GM12878 (cell line): ENCODE data around the gene SEPTIN10. TPM values are rescaled to one million over a fixed set of nuclear protein-coding genes. Genes with fewer than 3 reads are reported as not detected.

Source experiments
- ATAC-seq: fragments of 200-7000 bp; cut with Tn5 transposase; 3 replicates; pipeline ENCODE4 v1.9.1; 2020; ENCODE audit warnings: mild to moderate bottlenecking, moderate library complexity
- BruUV-seq: library from RNA; stranded (reverse); fragments of 400-500 nt; replicated peaks from 2 replicates; lab custom pipeline; 2021; lab: Mats Ljungman, UMichigan
- CTCF ChIA-PET: fragments of 300-600 bp; sonication (Branson Sonifier 250); formaldehyde crosslinking; extraction: SDS; loops from one replicate; lab custom pipeline; 2021; ENCODE audit warnings: inconsistent platforms; lab: Yijun Ruan, JAX
- POLR2A ChIA-PET: fragments of 350-600 bp; formaldehyde crosslinking; extraction: SDS; loops from one replicate; lab custom pipeline; 2021; ENCODE audit warnings: inconsistent platforms; lab: Charles Lee
- RAD21 ChIA-PET: fragments of 300-600 bp; sonication (Branson Sonifier 250); formaldehyde crosslinking; loops from one replicate; lab custom pipeline; 2023; ENCODE audit warnings: antibody characterized with exemption; ENCODE audit not compliant: unreplicated experiment; lab: Charles Lee
- SMC1A ChIA-PET: fragments of 300-600 bp; sonication (Branson Sonifier 250); formaldehyde crosslinking; loops from one replicate; lab custom pipeline; 2023; ENCODE audit not compliant: unreplicated experiment, uncharacterized antibody; lab: Charles Lee
- DNase-seq: peaks from one replicate; pipeline ENCODE4 v3.0.0-alpha.2; 2011; ENCODE audit warnings: low read depth, low spot score
- FAIRE-seq: peaks from 3 replicates; lab custom pipeline; 2011; peaks lifted over from hg19 to GRCh38; lab: Jason Lieb, UNC
- H2AFZ ChIP-seq: 2 replicates; pipeline ENCODE4 v1.6.0; 2011; ENCODE audit warnings: low read depth, low read length, control low read depth; ENCODE audit not compliant: control insufficient read depth
- H3K27ac ChIP-seq: 2 replicates; pipeline ENCODE4 v1.5.1; 2011; ENCODE audit warnings: control low read depth; ENCODE audit not compliant: control insufficient read depth, insufficient read depth
- H3K27me3 ChIP-seq, 2 experiments: replicated peaks in 1 of 2; 2 replicates each; pipeline versions ENCODE4 v1.6.0 to v1.6.1; 2011; ENCODE audit warnings: low read length in 1 of 2; ENCODE audit not compliant: control insufficient read depth in 2 of 2, insufficient read depth in 2 of 2
- H3K36me3 ChIP-seq, 2 experiments: 2 replicates each; pipeline ENCODE4 v1.5.1; 2011; ENCODE audit warnings: low read length in 1 of 2; ENCODE audit not compliant: control insufficient read depth in 2 of 2, insufficient read depth in 2 of 2
- H3K4me1 ChIP-seq: 2 replicates; pipeline ENCODE4 v1.6.1; 2011; ENCODE audit warnings: mild to moderate bottlenecking, low read length, moderate library complexity, mixed read lengths; ENCODE audit not compliant: control insufficient read depth, insufficient read depth
- H3K4me2 ChIP-seq: 2 replicates; pipeline ENCODE4 v1.6.0; 2011; ENCODE audit warnings: control low read depth; ENCODE audit not compliant: control insufficient read depth, insufficient read depth
- H3K4me3 ChIP-seq: fragments of 200-600 bp; sonication (generic); 2 replicates; pipeline ENCODE4 v1.5.1; 2016
- H3K79me2 ChIP-seq: 2 replicates; pipeline ENCODE4 v1.6.0; 2011; ENCODE audit warnings: low read length; ENCODE audit not compliant: control insufficient read depth, insufficient read depth
- H3K9ac ChIP-seq: 2 replicates; pipeline ENCODE4 v1.8.0; 2011; ENCODE audit warnings: low read length, control low read depth, mixed read lengths; ENCODE audit not compliant: control insufficient read depth, insufficient read depth
- H3K9me3 ChIP-seq: replicated peaks from 3 replicates; pipeline ENCODE4 v1.5.1; 2011; ENCODE audit warnings: mild to moderate bottlenecking, low read length; ENCODE audit not compliant: control insufficient read depth, insufficient read depth
- H4K20me1 ChIP-seq: 2 replicates; pipeline ENCODE4 v1.6.0; 2011; ENCODE audit not compliant: control insufficient read depth, insufficient read depth
- CEBPB ChIP-seq, 2 experiments: fragments of 150-350 bp in 1 of 2; IDR thresholded peaks; 2 replicates each; pipeline ENCODE4 v1.6.1; 2012 to 2014; ENCODE audit warnings: low read depth in 2 of 2, low read length in 2 of 2, borderline replicate concordance in 1 of 2, inconsistent platforms in 1 of 2
- DPF2 ChIP-seq: fragments of 450-650 bp; IDR thresholded peaks from 2 replicates; pipeline ENCODE4 v1.6.1; 2017; ENCODE audit warnings: mild to moderate bottlenecking
- JUNB ChIP-seq: IDR thresholded peaks from 2 replicates; pipeline ENCODE4 v1.6.1; 2016; ENCODE audit warnings: antibody characterized with exemption, mild to moderate bottlenecking
- MTA3 ChIP-seq: IDR thresholded peaks from 2 replicates; pipeline ENCODE4 v1.6.1; 2012; ENCODE audit warnings: low read length, inconsistent platforms, borderline replicate concordance
- NRF1 ChIP-seq: conservative IDR thresholded peaks from 2 replicates; pipeline ENCODE4 v1.6.1; 2011; ENCODE audit warnings: mild to moderate bottlenecking, low read depth, low read length, improper control_type of control experiment
- PAX8 ChIP-seq: fragments of 450-650 bp; IDR thresholded peaks from 2 replicates; pipeline ENCODE4 v1.6.1; 2017; ENCODE audit warnings: mild to moderate bottlenecking, moderate library complexity
- RAD51 ChIP-seq: fragments of 450-650 bp; IDR thresholded peaks from 2 replicates; pipeline ENCODE4 v1.6.1; 2016; ENCODE audit warnings: moderate library complexity, mild to moderate bottlenecking, inconsistent platforms
- RUNX3 ChIP-seq: IDR thresholded peaks from 2 replicates; pipeline ENCODE4 v1.6.1; 2012; ENCODE audit warnings: low read length, inconsistent platforms
- SIX5 ChIP-seq: IDR thresholded peaks from 2 replicates; pipeline ENCODE4 v1.6.1; 2011; ENCODE audit warnings: mild to moderate bottlenecking, low read depth, low read length, moderate library complexity; ENCODE audit not compliant: severe bottlenecking
- STAT3 ChIP-seq: IDR thresholded peaks from 2 replicates; pipeline ENCODE4 v1.6.1; 2011; ENCODE audit warnings: low read depth, low read length, improper control_type of control experiment
- TCF12 ChIP-seq: IDR thresholded peaks from 2 replicates; pipeline ENCODE4 v1.6.1; 2011; ENCODE audit warnings: low read depth, mild to moderate bottlenecking, low read length
- ZNF207 ChIP-seq: fragments of 450-650 bp; IDR thresholded peaks from 2 replicates; pipeline ENCODE4 v1.6.1; 2014; ENCODE audit warnings: antibody characterized with exemption, mild to moderate bottlenecking, borderline replicate concordance
- ZNF24 ChIP-seq: fragments of 450-650 bp; IDR thresholded peaks from 2 replicates; pipeline ENCODE4 v1.6.1; 2017; ENCODE audit warnings: antibody characterized with exemption, mild to moderate bottlenecking
- ZSCAN29 ChIP-seq: fragments of 450-650 bp; IDR thresholded peaks from 2 replicates; pipeline ENCODE4 v1.6.1; 2017; ENCODE audit warnings: mild to moderate bottlenecking, moderate library complexity
- WGBS: methylation state at CpG from one replicate; pipeline ENCODE4 v1.1.6; 2016; ENCODE audit warnings: low lambda C conversion rate; ENCODE audit not compliant: insufficient replicate concordance, insufficient coverage; ENCODE audit errors: missing lambda C conversion rate; 5-methylcytosine and 5-hydroxymethylcytosine counted together
- in situ Hi-C: fragments of 300-500 bp; cut with MboI; formaldehyde crosslinking; loops from 9 replicates; pipeline ENCODE4 v1.14.3; 2018; ENCODE audit warnings: mixed read lengths
- intact Hi-C: fragments of 100-400 bp; cut with micrococcal nuclease; formaldehyde crosslinking; loops from one replicate; pipeline ENCODE4 v1.14.2; 2022; ENCODE audit not compliant: unreplicated experiment
- polyA plus RNA-seq, 11 experiments: library from polyadenylated mRNA; depleted of rRNA in 4 of 11; unstranded in 6 of 11; stranded (reverse) in 5 of 11; fragments of >200 nt; fragmentation: Nextera tagmentation in 4 of 11; fragmentation: Illumina TruSeq in 1 of 11; extraction: Ambion mirVana in 4 of 11; extraction: Trizol in 1 of 11; gene quantifications; 1 replicate in 1 of 11; 2 replicates in 10 of 11; pipeline versions ENCODE4 v1.2.1 to v1.2.3, GENCODE V29; 2011 to 2016; ENCODE audit warnings: inconsistent platforms in 2 of 11, missing spikeins in 2 of 11, low read depth in 1 of 11
- total RNA-seq, 4 experiments: library from RNA; depleted of rRNA in 3 of 4; stranded (reverse); fragments of >200 nt in 3 of 4; fragmentation: Illumina TruSeq in 1 of 4; extraction: Trizol in 1 of 4; gene quantifications; 2 replicates each; pipeline versions ENCODE4 v1.2.1 to v1.2.3, GENCODE V29; 2013 to 2021
- TF ChIP-seq, protein P1 (sequence below): IDR thresholded peaks from 2 replicates; pipeline ENCODE4 v1.6.1; 2012; ENCODE audit warnings: low read depth, low read length, improper control_type of control experiment
- TF ChIP-seq, protein P2 (sequence below): fragments of 450-650 bp; IDR thresholded peaks from 2 replicates; pipeline ENCODE4 v1.6.1; 2014; ENCODE audit warnings: mild to moderate bottlenecking
- TF ChIP-seq, protein P3 (sequence below): fragments of 450-650 bp; IDR thresholded peaks from 2 replicates; pipeline ENCODE4 v1.6.1; 2018; ENCODE audit warnings: borderline replicate concordance, mild to moderate bottlenecking; ENCODE audit not compliant: partially characterized antibody

Gene SEPTIN10
- total and polyA plus RNA-seq, 10 of the 15 experiments (the other 5 are each of a cell fraction or from before 2014, with no cell fraction given), result 20.2 to 132 (median 62.7) TPM

DNA sequence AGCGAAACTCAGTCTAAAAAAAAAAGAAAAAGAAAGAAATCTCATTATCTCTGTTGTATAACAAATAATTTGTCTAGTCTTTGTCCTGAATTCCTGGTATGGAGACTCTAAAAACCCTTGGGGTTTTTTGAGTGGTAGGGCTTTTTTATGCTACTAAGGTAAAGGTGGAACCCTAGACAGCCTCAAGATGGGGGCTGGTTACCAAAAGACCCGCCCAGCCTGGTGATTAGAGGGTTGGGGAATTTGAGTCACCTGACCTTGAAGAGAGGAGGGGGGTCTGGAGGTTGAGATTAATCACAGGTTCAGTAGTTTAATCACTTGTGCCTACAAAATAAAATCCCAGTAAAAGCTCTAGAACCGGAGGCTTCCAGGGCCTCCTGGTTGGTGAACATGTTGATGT is 18.0 kb upstream of the SEPTIN10 start (continued):
- TF ChIP-seq NRF1 (no peak), RUNX3 (no peak), RAD51 (no peak), CEBPB (IDR thresholded peaks at IDR 0.05; ENCODE audit: borderline replicate concordance in 1 of 2, low read depth in 2 of 2, low read length in 2 of 2) (no peak)
- TF ChIP-seq, protein P1, sequence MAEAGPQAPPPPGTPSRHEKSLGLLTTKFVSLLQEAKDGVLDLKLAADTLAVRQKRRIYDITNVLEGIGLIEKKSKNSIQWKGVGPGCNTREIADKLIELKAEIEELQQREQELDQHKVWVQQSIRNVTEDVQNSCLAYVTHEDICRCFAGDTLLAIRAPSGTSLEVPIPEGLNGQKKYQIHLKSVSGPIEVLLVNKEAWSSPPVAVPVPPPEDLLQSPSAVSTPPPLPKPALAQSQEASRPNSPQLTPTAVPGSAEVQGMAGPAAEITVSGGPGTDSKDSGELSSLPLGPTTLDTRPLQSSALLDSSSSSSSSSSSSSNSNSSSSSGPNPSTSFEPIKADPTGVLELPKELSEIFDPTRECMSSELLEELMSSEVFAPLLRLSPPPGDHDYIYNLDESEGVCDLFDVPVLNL, result no peak

DNA sequence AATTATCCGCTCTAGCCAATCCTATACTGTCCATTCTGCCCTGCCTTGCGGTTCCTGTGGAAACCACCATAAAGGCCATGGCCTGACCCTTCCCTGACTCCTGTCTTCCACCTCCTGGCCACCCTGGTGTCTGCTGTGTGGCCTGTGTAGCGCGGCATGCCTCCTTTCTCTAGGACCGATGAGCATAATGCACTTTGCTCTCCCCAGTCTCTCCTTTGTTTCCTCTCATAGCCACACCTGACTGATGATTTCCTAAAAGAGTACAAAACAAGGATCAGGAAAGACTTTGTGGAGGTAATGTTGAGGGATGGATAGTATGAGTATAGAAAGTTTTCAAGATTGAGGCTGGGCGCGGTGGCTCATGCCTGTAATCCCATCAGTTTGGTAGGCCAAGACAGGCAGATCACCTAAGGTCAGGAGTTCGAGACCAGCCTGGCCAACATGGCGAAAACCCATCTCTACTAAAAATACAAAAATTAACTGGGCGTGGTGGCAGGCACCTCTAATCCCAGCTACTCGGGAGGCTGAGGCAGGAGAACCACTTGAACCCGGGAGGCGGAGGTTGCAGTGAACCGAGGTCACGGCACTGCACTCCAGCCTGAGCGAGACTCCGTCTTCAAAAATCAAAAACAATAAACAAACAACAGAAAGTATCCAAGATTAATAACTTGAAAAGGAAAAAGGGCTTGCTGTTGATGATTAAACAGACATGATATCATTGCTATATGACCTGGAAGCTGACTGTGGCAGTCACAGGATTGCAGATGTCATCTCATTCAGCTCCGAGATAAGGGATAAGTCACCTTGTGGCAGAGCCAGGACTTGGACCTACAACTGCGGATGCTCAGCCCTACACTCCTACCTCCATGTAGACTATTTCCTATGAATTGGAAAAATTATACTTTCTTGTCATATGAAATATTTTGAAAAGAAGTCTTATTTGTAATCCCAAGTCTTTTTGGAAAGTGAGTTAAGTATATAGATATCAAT is 17.0 kb upstream of the SEPTIN10 start:
- Histone ChIP-seq H3K27me3 (no peaks in the 10 kb centered on the region), H3K9me3 (peaks cover 2% of the 10 kb centered on the region; the same call in 1 of the 3 replicates), H3K4me2 (no peak overlapping the region), H3K36me3 (no peaks in the 10 kb centered on the region), H2AFZ (no peak overlapping the region), H4K20me1 (no peaks in the 10 kb centered on the region), H3K4me3 (no peak overlapping the region), H3K27ac (no peak overlapping the region), H3K4me1 (peaks cover 7% of the 10 kb centered on the region), H3K9ac (no peak overlapping the region), H3K79me2 (no peaks in the 10 kb centered on the region)
- ChIA-PET RAD21 (no interaction called here), SMC1A (no interaction called here), CTCF (no interaction called here), POLR2A (no interaction called here)
- WGBS, result 72% methylated on average over 19 of the region's 19 CpGs
- no peak for FAIRE-seq
- in situ Hi-C loops (no loop called here), intact Hi-C loops (no loop called here)
- ATAC-seq, result no peak
- DNase-seq, result no peak
- no TSS peak for BruUV-seq
- TF ChIP-seq ZNF207 (no peak), RUNX3 (no peak), JUNB (no peak), PAX8 (no peak), MTA3 (no peak), SIX5 (no peak), TCF12 (no peak), ZSCAN29 (no peak), STAT3 (no peak), DPF2 (no peak), ZNF24 (no peak)
- TF ChIP-seq, protein P2, sequence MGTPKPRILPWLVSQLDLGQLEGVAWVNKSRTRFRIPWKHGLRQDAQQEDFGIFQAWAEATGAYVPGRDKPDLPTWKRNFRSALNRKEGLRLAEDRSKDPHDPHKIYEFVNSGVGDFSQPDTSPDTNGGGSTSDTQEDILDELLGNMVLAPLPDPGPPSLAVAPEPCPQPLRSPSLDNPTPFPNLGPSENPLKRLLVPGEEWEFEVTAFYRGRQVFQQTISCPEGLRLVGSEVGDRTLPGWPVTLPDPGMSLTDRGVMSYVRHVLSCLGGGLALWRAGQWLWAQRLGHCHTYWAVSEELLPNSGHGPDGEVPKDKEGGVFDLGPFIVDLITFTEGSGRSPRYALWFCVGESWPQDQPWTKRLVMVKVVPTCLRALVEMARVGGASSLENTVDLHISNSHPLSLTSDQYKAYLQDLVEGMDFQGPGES, result no peak
- TF ChIP-seq, protein P3, sequence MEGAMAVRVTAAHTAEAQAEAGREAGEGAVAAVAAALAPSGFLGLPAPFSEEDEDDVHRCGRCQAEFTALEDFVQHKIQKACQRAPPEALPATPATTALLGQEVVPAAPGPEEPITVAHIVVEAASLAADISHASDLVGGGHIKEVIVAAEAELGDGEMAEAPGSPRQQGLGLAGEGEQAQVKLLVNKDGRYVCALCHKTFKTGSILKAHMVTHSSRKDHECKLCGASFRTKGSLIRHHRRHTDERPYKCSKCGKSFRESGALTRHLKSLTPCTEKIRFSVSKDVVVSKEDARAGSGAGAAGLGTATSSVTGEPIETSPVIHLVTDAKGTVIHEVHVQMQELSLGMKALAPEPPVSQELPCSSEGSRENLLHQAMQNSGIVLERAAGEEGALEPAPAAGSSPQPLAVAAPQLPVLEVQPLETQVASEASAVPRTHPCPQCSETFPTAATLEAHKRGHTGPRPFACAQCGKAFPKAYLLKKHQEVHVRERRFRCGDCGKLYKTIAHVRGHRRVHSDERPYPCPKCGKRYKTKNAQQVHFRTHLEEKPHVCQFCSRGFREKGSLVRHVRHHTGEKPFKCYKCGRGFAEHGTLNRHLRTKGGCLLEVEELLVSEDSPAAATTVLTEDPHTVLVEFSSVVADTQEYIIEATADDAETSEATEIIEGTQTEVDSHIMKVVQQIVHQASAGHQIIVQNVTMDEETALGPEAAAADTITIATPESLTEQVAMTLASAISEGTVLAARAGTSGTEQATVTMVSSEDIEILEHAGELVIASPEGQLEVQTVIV, result no peak
